Activated T-helper 2 cell treated with anti-CD3 and anti-CD28 coated beads, Interferon-gamma antibody, Interleukin-2, Interleukin-4, amounts not matched to agents 10 μg/mL and 5 μg/mL and 100 μg/mL, durations not matched to agents 14 hours and 24 hours and 36 hours (primary cell): ENCODE data around the gene CFAP206. TPM values are rescaled to one million over a fixed set of nuclear protein-coding genes. Genes with fewer than 3 reads are reported as not detected.

Experiments used
- DNase-seq: peaks from one replicate; pipeline ENCODE4 v3.0.0; 2021; ENCODE audit warnings: low spot score
- H3K27ac Mint-ChIP-seq: one replicate; pipeline ENCODE4 v1.8.0; 2021; ENCODE audit warnings: mixed read lengths
- H3K27me3 Mint-ChIP-seq: one replicate; pipeline ENCODE4 v1.8.0; 2021; ENCODE audit warnings: low read depth, mixed read lengths
- H3K36me3 Mint-ChIP-seq: one replicate; pipeline ENCODE4 v1.8.0; 2021; ENCODE audit warnings: low read depth, mixed read lengths
- H3K4me1 Mint-ChIP-seq: one replicate; pipeline ENCODE4 v1.8.0; 2021; ENCODE audit warnings: low read depth, mixed read lengths
- H3K4me3 Mint-ChIP-seq: one replicate; pipeline ENCODE4 v1.8.0; 2021; ENCODE audit warnings: low read depth, mild to moderate bottlenecking, moderate library complexity, mixed read lengths
- H3K9me3 Mint-ChIP-seq: one replicate; pipeline ENCODE4 v1.8.0; 2021; ENCODE audit warnings: mixed read lengths
- intact Hi-C: fragments of 100-400 bp; cut with micrococcal nuclease; formaldehyde crosslinking; loops from one replicate; pipeline ENCODE4 v1.15.1; 2023
- total RNA-seq: library from RNA; stranded (reverse); gene quantifications from 2 replicates; pipeline ENCODE4 v1.2.3, GENCODE V29; 2022

The CFAP206 gene
- total RNA-seq, 1 donor from 2014 or later, result not detected

- Mint-ChIP-seq H3K27ac (no peak overlapping the region), H3K4me1 (peaks cover 4% of the 10 kb centered on the region), H3K36me3 (peaks cover 20% of the 10 kb centered on the region), H3K4me3 (no peak overlapping the region), H3K27me3 (no peaks in the 10 kb centered on the region), H3K9me3 (no peaks in the 10 kb centered on the region)
- no peak for DNase-seq
- intact Hi-C loops, result no loop called here
Measured at GRCh38 chr6:87498048-87498447, 90.3 kb downstream of the CFAP206 start.

- intact Hi-C loops, result no loop called here
- Mint-ChIP-seq H3K27ac (peak overlapping the region; percentile 31), H3K4me3 (no peak overlapping the region), H3K27me3 (no peaks in the 10 kb centered on the region), H3K4me1 (peaks cover 6% of the 10 kb centered on the region), H3K9me3 (no peaks in the 10 kb centered on the region), H3K36me3 (peaks cover 37% of the 10 kb centered on the region)
- no peak for DNase-seq
Measured at GRCh38 chr6:87501809-87502572, 94.2 kb downstream of the CFAP206 start.

- intact Hi-C loops, result no loop called here
- Mint-ChIP-seq H3K9me3 (no peaks in the 10 kb centered on the region), H3K36me3 (peaks cover 40% of the 10 kb centered on the region)
Measured at GRCh38 chr6:87504441-87504840, 96.7 kb downstream of the CFAP206 start.

More at GRCh38 chr6:87504441-87504840, 96.7 kb downstream of the CFAP206 start:
- no peak overlapping the region for H3K27ac Mint-ChIP-seq
- no peak overlapping the region for H3K4me3 Mint-ChIP-seq
- DNase-seq, result no peak
- peaks cover 6% of the 10 kb centered on the region for H3K4me1 Mint-ChIP-seq
- no peaks in the 10 kb centered on the region for H3K27me3 Mint-ChIP-seq

Other genes starting within 250 kb of the CFAP206 start
- 6.3 and 10.3 TPM in 2 replicates for gene SMIM8, start 85.4 kb upstream of the CFAP206 start, total RNA-seq
- gene GJB7, start 78.7 kb upstream of the CFAP206 start, total RNA-seq, result not detected in 2 replicates
- gene C6orf163, start 63.2 kb upstream of the CFAP206 start, total RNA-seq, result 1.1 TPM in 2 replicates
- 10.5 and 11.1 TPM in 2 replicates for gene SLC35A1, start 65.0 kb downstream of the CFAP206 start, total RNA-seq
- 23.3 and 23.5 TPM in 2 replicates for gene RARS2, start 182.0 kb downstream of the CFAP206 start, total RNA-seq
- 31.2 and 31.9 TPM in 2 replicates for gene ORC3, start 182.2 kb downstream of the CFAP206 start, total RNA-seq